ENCODE measurements around the gene SLC9C1. TPM values are rescaled to one million over a fixed set of nuclear protein-coding genes. Genes with fewer than 3 reads are reported as not detected.

The SLC9C1 gene
- total RNA-seq, 2 donors from 2014 or later: not detected

DNA sequence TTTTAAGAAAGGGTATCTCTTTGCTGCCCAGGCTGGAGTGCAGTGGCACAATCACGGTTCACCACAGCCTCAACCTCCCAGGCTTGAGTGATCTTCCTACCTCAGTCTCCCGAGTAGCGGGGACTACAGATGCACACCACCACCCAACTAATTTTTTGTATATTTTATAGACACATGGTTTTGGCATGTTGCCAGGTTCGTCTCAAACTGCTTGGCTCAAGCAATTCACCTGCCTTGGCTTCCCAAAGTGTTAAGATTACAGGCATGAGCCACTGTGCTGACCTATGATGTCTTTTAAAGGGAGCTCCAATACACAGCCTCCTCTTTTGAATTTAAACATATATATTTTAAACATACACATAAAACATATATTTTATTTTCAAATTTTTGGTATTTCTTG, 60.9 kb downstream of the SLC9C1 start:
- H3K4me3 ChIP-seq: no peak overlapping the region
- no peaks in the 10 kb centered on the region for H3K36me3 ChIP-seq
- no peak overlapping the region for H3K27ac ChIP-seq
- TF ChIP-seq CTCF (IDR thresholded peaks at IDR 0.05): no peak
- no peaks in the 10 kb centered on the region for H3K4me1 ChIP-seq (ENCODE audit: control insufficient read depth in 1 of 2, low read depth in 2 of 2)
- H3K27me3 ChIP-seq (replicated peaks; ENCODE audit: insufficient read depth): no peaks in the 10 kb centered on the region
- H3K9me3 ChIP-seq: no peaks in the 10 kb centered on the region
- DNase-seq (ENCODE audit: low spot score) (no peak), ATAC-seq (ENCODE audit: insufficient number of reproducible peaks, low FRiP score, low read depth) (no peak)

- Histone ChIP-seq H3K9me3 (no peaks in the 10 kb centered on the region), H3K4me3 (no peak overlapping the region), H3K27ac (no peak overlapping the region), H3K27me3 (replicated peaks; ENCODE audit: insufficient read depth) (no peaks in the 10 kb centered on the region), H3K4me1 (ENCODE audit: control insufficient read depth in 1 of 2, low read depth in 2 of 2) (no peaks in the 10 kb centered on the region), H3K36me3 (no peaks in the 10 kb centered on the region)
- no peak for DNase-seq (ENCODE audit: low spot score)
- no peak for TF ChIP-seq CTCF (IDR thresholded peaks at IDR 0.05)
- ATAC-seq (ENCODE audit: insufficient number of reproducible peaks, low FRiP score, low read depth): no peak
Observed at GRCh38 chr3:112231727-112232126, 62.3 kb downstream of the SLC9C1 start.

DNA sequence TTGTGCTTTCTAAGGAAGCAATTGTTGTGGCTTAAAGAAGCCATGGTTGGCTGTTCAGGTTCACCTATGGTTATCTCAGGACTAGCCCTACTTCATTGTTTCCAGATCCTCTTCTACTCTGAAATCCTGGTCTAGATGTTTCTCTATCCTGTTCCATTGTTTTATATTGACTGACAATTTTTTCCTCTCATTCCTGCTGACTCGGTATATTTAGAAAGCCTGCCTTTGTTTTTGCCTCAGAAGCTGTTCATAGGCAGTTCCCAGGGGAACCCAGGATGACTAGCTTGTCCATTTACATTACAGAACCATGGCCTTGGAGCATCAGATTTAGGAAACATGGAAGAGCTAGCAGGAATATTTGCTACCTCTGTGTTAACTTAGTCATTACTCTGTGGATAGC, 64.0 kb downstream of the SLC9C1 start:
- ATAC-seq (ENCODE audit: insufficient number of reproducible peaks, low FRiP score, low read depth): no peak
- TF ChIP-seq CTCF (IDR thresholded peaks at IDR 0.05): no peak
- no peak for DNase-seq (ENCODE audit: low spot score)
- H3K27ac ChIP-seq: no peak overlapping the region
- H3K9me3 ChIP-seq: peaks cover 10% of the 10 kb centered on the region
- H3K27me3 ChIP-seq (replicated peaks; ENCODE audit: insufficient read depth): no peaks in the 10 kb centered on the region
- H3K4me3 ChIP-seq: no peak overlapping the region
- no peaks in the 10 kb centered on the region for H3K36me3 ChIP-seq
- H3K4me1 ChIP-seq (ENCODE audit: control insufficient read depth in 1 of 2, low read depth in 2 of 2): no peaks in the 10 kb centered on the region

GRCh38 chr3:112228786-112229185, 65.2 kb downstream of the SLC9C1 start:
- Histone ChIP-seq H3K9me3 (peaks cover 15% of the 10 kb centered on the region), H3K36me3 (no peaks in the 10 kb centered on the region), H3K27me3 (replicated peaks; ENCODE audit: insufficient read depth) (no peaks in the 10 kb centered on the region), H3K4me3 (no peak overlapping the region), H3K27ac (no peak overlapping the region), H3K4me1 (ENCODE audit: control insufficient read depth in 1 of 2, low read depth in 2 of 2) (no peaks in the 10 kb centered on the region)
- TF ChIP-seq CTCF (IDR thresholded peaks at IDR 0.05): no peak
- ATAC-seq (ENCODE audit: insufficient number of reproducible peaks, low FRiP score, low read depth) (no peak), DNase-seq (ENCODE audit: low spot score) (no peak)

- Histone ChIP-seq H3K27me3 (replicated peaks; ENCODE audit: insufficient read depth) (no peaks in the 10 kb centered on the region), H3K4me1 (ENCODE audit: control insufficient read depth in 1 of 2, low read depth in 2 of 2) (no peaks in the 10 kb centered on the region), H3K9me3 (no peaks in the 10 kb centered on the region), H3K27ac (no peak overlapping the region), H3K36me3 (no peaks in the 10 kb centered on the region), H3K4me3 (no peak overlapping the region)
- no peak for DNase-seq (ENCODE audit: low spot score)
- TF ChIP-seq CTCF (IDR thresholded peaks at IDR 0.05): no peak
- ATAC-seq (ENCODE audit: insufficient number of reproducible peaks, low FRiP score, low read depth): no peak
Observed at GRCh38 chr3:112200317-112200666, 93.7 kb downstream of the SLC9C1 start.
